DOHH2 (cell line): ENCODE results near the gene GPC6.

Source experiments
- H3F3A ChIP-seq: fragments of 200-600 bp; sonication (generic), shearing (Covaris generic); 2 replicates; pipeline ENCODE4 v1.6.0; 2016; ENCODE audit warnings: antibody characterized with exemption, mild to moderate bottlenecking; ENCODE audit not compliant: control insufficient read depth, insufficient read depth
- H3K27ac ChIP-seq: fragments of 200-600 bp; sonication (generic); 2 replicates; pipeline ENCODE4 v1.5.1; 2014; ENCODE audit warnings: low read depth, mild to moderate bottlenecking, low read length, moderate library complexity
- H3K27me3 ChIP-seq: fragments of 200-600 bp; sonication (generic); 2 replicates; pipeline ENCODE4 v1.6.1; 2014; ENCODE audit warnings: mild to moderate bottlenecking, low read length, mixed read lengths; ENCODE audit not compliant: control insufficient read depth
- H3K36me3 ChIP-seq: fragments of 200-600 bp; sonication (generic); 2 replicates; pipeline ENCODE4 v1.6.1; 2014; ENCODE audit warnings: mild to moderate bottlenecking, low read length, moderate library complexity, mixed read lengths; ENCODE audit not compliant: control insufficient read depth
- H3K4me1 ChIP-seq: fragments of 200-600 bp; sonication (generic); 2 replicates; pipeline ENCODE4 v1.6.1; 2014; ENCODE audit warnings: mild to moderate bottlenecking, low read length, mixed read lengths; ENCODE audit not compliant: control insufficient read depth
- H3K4me2 ChIP-seq: fragments of 200-600 bp; sonication (generic); 2 replicates; pipeline ENCODE4 v1.6.0; 2014; ENCODE audit warnings: mild to moderate bottlenecking, low read length, moderate library complexity
- H3K4me3 ChIP-seq: fragments of 200-600 bp; sonication (generic); 2 replicates; pipeline ENCODE4 v1.5.1; 2014; ENCODE audit warnings: mild to moderate bottlenecking, low read length, mixed read lengths
- H3K79me2 ChIP-seq: fragments of 200-600 bp; sonication (generic); 2 replicates; pipeline ENCODE4 v1.6.1; 2014; ENCODE audit warnings: mild to moderate bottlenecking, low read length, mixed read lengths; ENCODE audit not compliant: control insufficient read depth
- H3K9me2 ChIP-seq: fragments of 200-600 bp; sonication (generic); replicated peaks from 2 replicates; pipeline ENCODE4 v1.6.1; 2014; ENCODE audit warnings: mild to moderate bottlenecking, low read length, mixed read lengths; ENCODE audit not compliant: control insufficient read depth
- H3K9me3 ChIP-seq: fragments of 200-600 bp; sonication (generic); 2 replicates; pipeline ENCODE4 v1.6.1; 2014; ENCODE audit warnings: antibody characterized with exemption, low read length, mixed read lengths; ENCODE audit not compliant: control insufficient read depth, insufficient read depth
- H4K20me1 ChIP-seq: fragments of 200-600 bp; sonication (generic); 2 replicates; pipeline ENCODE4 v1.6.0; 2014; ENCODE audit warnings: low read depth, mild to moderate bottlenecking, antibody characterized with exemption, low read length, moderate library complexity; ENCODE audit not compliant: control insufficient read depth, insufficient read depth
- EZH2phosphoT487 ChIP-seq: fragments of 200-600 bp; sonication (generic); IDR thresholded peaks from 2 replicates; pipeline ENCODE4 v1.6.1; 2017; ENCODE audit warnings: borderline replicate concordance, mild to moderate bottlenecking, antibody characterized with exemption, low read length, moderate library complexity, mixed read lengths
- TF ChIP-seq, protein P1 (sequence below): fragments of 200-600 bp; sonication (generic); IDR thresholded peaks from one replicate; pipeline ENCODE4 v1.5.1; 2014; ENCODE audit warnings: antibody characterized with exemption, mild to moderate bottlenecking, low read depth, low read length; ENCODE audit not compliant: poor library complexity, severe bottlenecking

The GPC6 gene

GRCh38 chr13:93614776-93615175 lies 388.2 kb downstream of the GPC6 start:
- H3K4me3 ChIP-seq = no peak overlapping the region
- H4K20me1 ChIP-seq = no peaks in the 10 kb centered on the region
- TF ChIP-seq EZH2phosphoT487 = no peak
- TF ChIP-seq, protein P1, sequence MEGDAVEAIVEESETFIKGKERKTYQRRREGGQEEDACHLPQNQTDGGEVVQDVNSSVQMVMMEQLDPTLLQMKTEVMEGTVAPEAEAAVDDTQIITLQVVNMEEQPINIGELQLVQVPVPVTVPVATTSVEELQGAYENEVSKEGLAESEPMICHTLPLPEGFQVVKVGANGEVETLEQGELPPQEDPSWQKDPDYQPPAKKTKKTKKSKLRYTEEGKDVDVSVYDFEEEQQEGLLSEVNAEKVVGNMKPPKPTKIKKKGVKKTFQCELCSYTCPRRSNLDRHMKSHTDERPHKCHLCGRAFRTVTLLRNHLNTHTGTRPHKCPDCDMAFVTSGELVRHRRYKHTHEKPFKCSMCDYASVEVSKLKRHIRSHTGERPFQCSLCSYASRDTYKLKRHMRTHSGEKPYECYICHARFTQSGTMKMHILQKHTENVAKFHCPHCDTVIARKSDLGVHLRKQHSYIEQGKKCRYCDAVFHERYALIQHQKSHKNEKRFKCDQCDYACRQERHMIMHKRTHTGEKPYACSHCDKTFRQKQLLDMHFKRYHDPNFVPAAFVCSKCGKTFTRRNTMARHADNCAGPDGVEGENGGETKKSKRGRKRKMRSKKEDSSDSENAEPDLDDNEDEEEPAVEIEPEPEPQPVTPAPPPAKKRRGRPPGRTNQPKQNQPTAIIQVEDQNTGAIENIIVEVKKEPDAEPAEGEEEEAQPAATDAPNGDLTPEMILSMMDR = no peak
- H3K9me2 ChIP-seq = no peaks in the 10 kb centered on the region
- H3K4me1 ChIP-seq = no peaks in the 10 kb centered on the region
- H3K36me3 ChIP-seq = no peaks in the 10 kb centered on the region
- H3K27me3 ChIP-seq = no peaks in the 10 kb centered on the region
- H3K79me2 ChIP-seq = no peaks in the 10 kb centered on the region
- H3F3A ChIP-seq = no peaks in the 10 kb centered on the region
- H3K4me2 ChIP-seq = no peak overlapping the region
- no peak overlapping the region for H3K27ac ChIP-seq
- no peaks in the 10 kb centered on the region for H3K9me3 ChIP-seq

DNA sequence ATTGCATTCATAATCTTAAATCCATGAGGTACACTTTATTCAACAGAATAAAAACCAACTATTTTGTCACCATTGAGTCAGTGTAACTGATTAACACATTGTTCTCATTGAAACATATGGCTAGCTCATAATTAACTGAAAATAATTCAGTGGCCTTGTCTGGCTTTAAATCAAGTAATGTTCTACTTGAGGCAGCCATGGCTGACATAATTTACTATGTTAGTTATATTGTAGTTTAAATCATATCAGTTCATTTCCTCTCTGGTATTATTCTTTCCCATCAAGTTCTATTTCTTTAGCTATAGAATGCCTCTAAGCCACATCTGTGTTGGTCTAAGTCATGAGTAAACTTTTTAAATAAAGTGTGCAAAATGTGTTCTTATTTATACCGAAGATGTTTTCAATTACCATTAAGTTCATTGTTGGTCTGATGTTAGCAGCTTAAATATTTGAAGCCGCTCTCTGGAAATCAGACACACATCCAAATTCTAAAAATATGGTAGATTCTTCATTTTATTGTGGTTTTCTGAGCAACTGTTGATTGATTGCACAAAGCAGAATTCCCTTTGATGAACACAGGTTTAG lies 393.7 kb downstream of the GPC6 start:
- Histone ChIP-seq H3K79me2 (no peaks in the 10 kb centered on the region), H3K4me2 (no peak overlapping the region), H3F3A (no peaks in the 10 kb centered on the region), H3K4me1 (no peaks in the 10 kb centered on the region), H3K36me3 (no peaks in the 10 kb centered on the region), H3K27ac (no peak overlapping the region), H3K27me3 (no peaks in the 10 kb centered on the region), H3K9me2 (no peaks in the 10 kb centered on the region), H3K4me3 (no peak overlapping the region), H3K9me3 (no peaks in the 10 kb centered on the region), H4K20me1 (no peaks in the 10 kb centered on the region)
- TF ChIP-seq, protein P1 = no peak
- no peak for TF ChIP-seq EZH2phosphoT487

DNA sequence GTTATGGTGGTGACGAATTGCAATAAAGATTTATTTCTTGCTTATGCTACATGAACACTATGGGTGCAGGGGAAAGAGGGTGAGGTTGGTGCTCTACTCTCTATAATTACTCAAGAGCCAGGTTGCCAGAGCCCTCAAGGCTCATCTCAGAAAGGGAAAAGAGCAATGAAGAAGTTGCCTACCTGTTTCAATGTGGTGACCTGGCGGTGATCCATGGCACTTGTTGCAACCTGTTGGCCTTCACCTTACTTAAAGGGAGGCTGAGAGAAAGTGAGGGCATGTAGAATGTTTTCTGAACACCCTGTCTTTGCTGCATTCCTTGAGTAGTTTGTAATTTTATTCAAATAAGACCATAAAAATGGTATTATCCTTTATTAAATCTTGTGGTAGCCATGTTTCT lies 394.4 kb downstream of the GPC6 start:
- Histone ChIP-seq H3K4me2 (no peak overlapping the region), H3K27ac (no peak overlapping the region), H3K9me3 (no peaks in the 10 kb centered on the region), H4K20me1 (no peaks in the 10 kb centered on the region), H3K27me3 (no peaks in the 10 kb centered on the region), H3K79me2 (no peaks in the 10 kb centered on the region), H3K9me2 (no peaks in the 10 kb centered on the region), H3K36me3 (no peaks in the 10 kb centered on the region), H3F3A (no peaks in the 10 kb centered on the region), H3K4me3 (no peak overlapping the region), H3K4me1 (no peaks in the 10 kb centered on the region)
- TF ChIP-seq, protein P1 = no peak
- TF ChIP-seq EZH2phosphoT487 = no peak
